Stomach (tissue), 4 donors: ENCODE results near the gene PPP1R37.

Experiments used
- POLR2A ChIP-seq, 4 donors: fragments of 450-650 bp; IDR thresholded peaks; one replicate each; pipeline ENCODE4 v1.6.1; 2016; ENCODE audit warnings: antibody characterized with exemption in 4 of 4, control low read depth in 2 of 4, mild to moderate bottlenecking in 1 of 4, moderate library complexity in 1 of 4
- TF ChIP-seq, protein P1 (sequence below), 7 experiments: fragments of 450-650 bp in 4 of 7; fragments of 200-600 bp in 3 of 7; sonication (generic) in 3 of 7; IDR thresholded peaks; one replicate each; pipeline ENCODE4 v1.5.1; 2016 to 2019; ENCODE audit warnings: antibody characterized with exemption in 7 of 7, control low read depth in 2 of 7, mild to moderate bottlenecking in 1 of 7

DNA sequence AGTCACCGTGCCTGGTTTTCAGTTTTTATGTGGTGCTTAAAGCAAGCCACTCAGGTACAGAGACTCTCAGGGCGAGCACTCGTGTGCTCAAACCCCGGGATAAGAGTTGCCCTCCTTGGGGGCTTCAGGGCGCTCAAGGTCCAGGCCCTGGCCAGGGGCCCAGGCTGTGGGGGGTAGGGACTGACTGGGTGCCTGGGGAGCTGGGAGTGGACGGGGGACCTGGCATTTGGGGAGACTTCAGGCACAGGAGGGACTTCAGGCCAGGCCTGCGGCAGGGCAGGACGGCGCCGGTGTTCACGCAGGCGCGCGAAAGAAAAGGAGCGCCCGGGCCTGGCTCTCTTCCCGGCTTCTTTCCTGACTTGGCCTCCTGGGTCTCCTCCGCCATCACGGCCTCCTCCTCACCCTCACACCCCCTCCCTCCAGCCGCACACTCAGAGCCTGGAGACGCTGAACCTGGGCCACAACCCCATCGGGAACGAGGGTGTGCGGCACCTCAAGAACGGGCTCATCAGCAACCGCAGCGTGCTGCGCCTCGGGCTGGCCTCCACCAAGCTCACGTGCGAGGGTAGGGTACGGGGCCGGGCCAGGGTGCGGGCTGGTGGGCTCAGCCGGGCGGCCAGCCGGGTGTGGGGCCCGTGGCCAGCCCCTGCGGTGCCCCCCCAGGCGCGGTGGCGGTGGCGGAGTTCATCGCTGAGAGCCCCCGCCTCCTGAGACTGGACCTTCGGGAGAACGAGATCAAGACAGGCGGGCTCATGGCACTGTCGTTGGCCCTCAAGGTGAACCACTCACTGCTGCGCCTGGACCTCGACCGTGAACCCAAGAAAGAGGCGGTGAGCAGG lies 51.7 kb downstream of the PPP1R37 start:
- TF ChIP-seq, protein P1, sequence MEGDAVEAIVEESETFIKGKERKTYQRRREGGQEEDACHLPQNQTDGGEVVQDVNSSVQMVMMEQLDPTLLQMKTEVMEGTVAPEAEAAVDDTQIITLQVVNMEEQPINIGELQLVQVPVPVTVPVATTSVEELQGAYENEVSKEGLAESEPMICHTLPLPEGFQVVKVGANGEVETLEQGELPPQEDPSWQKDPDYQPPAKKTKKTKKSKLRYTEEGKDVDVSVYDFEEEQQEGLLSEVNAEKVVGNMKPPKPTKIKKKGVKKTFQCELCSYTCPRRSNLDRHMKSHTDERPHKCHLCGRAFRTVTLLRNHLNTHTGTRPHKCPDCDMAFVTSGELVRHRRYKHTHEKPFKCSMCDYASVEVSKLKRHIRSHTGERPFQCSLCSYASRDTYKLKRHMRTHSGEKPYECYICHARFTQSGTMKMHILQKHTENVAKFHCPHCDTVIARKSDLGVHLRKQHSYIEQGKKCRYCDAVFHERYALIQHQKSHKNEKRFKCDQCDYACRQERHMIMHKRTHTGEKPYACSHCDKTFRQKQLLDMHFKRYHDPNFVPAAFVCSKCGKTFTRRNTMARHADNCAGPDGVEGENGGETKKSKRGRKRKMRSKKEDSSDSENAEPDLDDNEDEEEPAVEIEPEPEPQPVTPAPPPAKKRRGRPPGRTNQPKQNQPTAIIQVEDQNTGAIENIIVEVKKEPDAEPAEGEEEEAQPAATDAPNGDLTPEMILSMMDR (IDR thresholded peaks at IDR 0.05) = no peak
- TF ChIP-seq POLR2A (IDR thresholded peaks at IDR 0.05) = no peak
